ENCODE measurements around the gene LAG3. TPM values are rescaled to one million over a fixed set of nuclear protein-coding genes. Genes with fewer than 3 reads are reported as not detected.
A peak's percentile ranks its signal among the peaks of the same experiment; 100 is the strongest.

The LAG3 gene
- polyA plus RNA-seq, 1 donor (not counting 4 experiments of a cell fraction or from before 2014, with no cell fraction given), result 0.09 TPM

DNA sequence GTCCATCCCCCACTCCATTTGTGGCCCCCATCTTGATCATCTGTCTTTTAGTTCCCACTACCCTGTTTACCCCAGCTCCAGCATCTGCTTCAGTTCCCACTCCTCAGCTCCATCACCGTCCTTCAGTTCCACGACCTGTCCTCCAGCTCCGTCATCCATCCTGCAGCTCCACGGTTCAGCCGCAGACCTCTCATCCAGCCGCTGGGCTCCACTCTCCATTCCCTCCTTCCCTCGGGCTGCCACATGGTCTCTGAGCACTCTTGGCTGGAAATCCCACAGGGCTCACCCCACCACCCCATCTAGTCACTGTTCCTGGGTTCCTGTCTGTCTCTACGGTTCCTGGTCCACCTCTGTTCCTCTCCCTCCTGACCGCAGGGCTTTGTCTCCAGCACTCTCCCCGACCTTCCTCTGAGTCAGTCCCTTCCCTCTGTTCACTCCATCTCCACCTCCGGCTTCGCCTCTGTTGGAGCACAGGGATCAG lies 52.6 kb downstream of the LAG3 start:
- H3K9me3 ChIP-seq (ENCODE audit: control insufficient read depth, low read depth, low read length), result no peaks in the 10 kb centered on the region
- DNase-seq (ENCODE audit: low read depth, low spot score), result no peak
- H3K4me3 ChIP-seq (ENCODE audit: control insufficient read depth in 2 of 3, extremely low read depth in 1 of 3, insufficient read depth in 2 of 3, low read depth in 1 of 3, low read length in 3 of 3), result peak overlapping the region in 1 of 3 experiments; percentile 37
- no peaks in the 10 kb centered on the region for H3K36me3 ChIP-seq (ENCODE audit: control insufficient read depth in 2 of 2, extremely low read depth in 1 of 2, insufficient read depth in 2 of 2, low read length in 2 of 2)
- FAIRE-seq, result peak; percentile 5
- H3K9ac ChIP-seq (ENCODE audit: control insufficient read depth, extremely low read depth, insufficient read depth, low read length), result no peak overlapping the region
- H3K4me1 ChIP-seq (ENCODE audit: control insufficient read depth, extremely low read depth, insufficient read depth, low read length), result peaks cover 12% of the 10 kb centered on the region
- peaks cover 74% of the 10 kb centered on the region for H3K27me3 ChIP-seq (ENCODE audit: control insufficient read depth, extremely low read depth, insufficient read depth, low read length)
- H3K4me2 ChIP-seq (ENCODE audit: control insufficient read depth, extremely low read depth, insufficient read depth, low read depth, low read length), result peak overlapping the region; percentile 56
- no peak overlapping the region for H2AFZ ChIP-seq (ENCODE audit: control insufficient read depth, low read length)
- no peaks in the 10 kb centered on the region for H3K9me1 ChIP-seq (ENCODE audit: control insufficient read depth, extremely low read depth, insufficient read depth, low read length)
- no peaks in the 10 kb centered on the region for H4K20me1 ChIP-seq (ENCODE audit: control insufficient read depth, extremely low read depth, insufficient read depth, low read length)
- TF ChIP-seq EZH2 (IDR thresholded peaks at IDR 0.05; ENCODE audit: low read length), result peak; percentile 18
- TF ChIP-seq, protein P1, sequence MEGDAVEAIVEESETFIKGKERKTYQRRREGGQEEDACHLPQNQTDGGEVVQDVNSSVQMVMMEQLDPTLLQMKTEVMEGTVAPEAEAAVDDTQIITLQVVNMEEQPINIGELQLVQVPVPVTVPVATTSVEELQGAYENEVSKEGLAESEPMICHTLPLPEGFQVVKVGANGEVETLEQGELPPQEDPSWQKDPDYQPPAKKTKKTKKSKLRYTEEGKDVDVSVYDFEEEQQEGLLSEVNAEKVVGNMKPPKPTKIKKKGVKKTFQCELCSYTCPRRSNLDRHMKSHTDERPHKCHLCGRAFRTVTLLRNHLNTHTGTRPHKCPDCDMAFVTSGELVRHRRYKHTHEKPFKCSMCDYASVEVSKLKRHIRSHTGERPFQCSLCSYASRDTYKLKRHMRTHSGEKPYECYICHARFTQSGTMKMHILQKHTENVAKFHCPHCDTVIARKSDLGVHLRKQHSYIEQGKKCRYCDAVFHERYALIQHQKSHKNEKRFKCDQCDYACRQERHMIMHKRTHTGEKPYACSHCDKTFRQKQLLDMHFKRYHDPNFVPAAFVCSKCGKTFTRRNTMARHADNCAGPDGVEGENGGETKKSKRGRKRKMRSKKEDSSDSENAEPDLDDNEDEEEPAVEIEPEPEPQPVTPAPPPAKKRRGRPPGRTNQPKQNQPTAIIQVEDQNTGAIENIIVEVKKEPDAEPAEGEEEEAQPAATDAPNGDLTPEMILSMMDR (optimal IDR thresholded peaks at IDR 0.05 in 1 of 3, IDR thresholded peaks at IDR 0.05 in 1 of 3, conservative IDR thresholded peaks at IDR 0.05 in 1 of 3; ENCODE audit: extremely low read depth in 1 of 3, insufficient read depth in 2 of 3, low read length in 3 of 3), result no peak
- dilution Hi-C loops (cut with MboI; ENCODE audit: extremely low pct_ligation_motif_present, low sequenced_read_pairs), result no loop called here
- H3K27ac ChIP-seq (ENCODE audit: control insufficient read depth, insufficient read depth, low read length), result no peak overlapping the region
- H3K79me2 ChIP-seq (ENCODE audit: control insufficient read depth, insufficient read depth, low read length), result no peaks in the 10 kb centered on the region

DNA sequence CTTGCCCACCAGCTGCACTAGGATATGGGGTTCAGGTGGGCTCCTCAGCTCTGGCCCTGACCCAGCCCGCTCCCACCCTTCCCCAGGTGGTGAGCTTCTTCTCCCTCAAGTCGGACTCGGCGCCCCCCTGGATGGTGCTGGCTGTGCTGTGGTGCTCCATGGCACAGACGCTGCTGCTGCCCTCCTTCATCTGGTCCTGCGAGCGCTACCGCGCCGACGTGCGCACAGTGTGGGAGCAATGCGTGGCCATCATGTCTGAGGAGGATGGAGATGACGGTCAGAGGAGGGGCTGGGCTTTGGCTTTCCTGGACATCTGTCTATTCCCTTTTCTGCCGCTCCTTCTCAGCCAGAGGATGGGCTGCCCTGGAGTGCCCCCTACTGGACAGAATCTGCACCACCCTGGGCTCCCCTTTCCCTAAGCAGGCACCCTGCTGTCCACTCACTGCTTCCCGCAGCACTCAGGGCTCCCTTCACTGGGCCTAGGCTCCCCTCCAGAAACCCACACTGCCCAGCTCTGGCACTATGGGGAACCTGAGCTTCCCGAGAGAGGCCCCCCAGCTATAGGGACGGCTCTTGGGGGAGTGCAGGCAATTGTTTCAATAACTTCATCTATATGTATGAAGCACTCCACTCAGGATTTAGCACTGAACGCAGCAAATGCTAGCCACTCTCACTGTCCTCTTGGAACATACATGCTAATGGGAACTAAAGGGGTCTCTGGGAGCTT lies 53.2 kb downstream of the LAG3 start:
- Histone ChIP-seq H3K4me2 (ENCODE audit: control insufficient read depth, extremely low read depth, insufficient read depth, low read depth, low read length) (peak overlapping the region; percentile 56), H3K4me3 (ENCODE audit: control insufficient read depth in 2 of 3, extremely low read depth in 1 of 3, insufficient read depth in 2 of 3, low read depth in 1 of 3, low read length in 3 of 3) (peak overlapping the region in 1 of 3 experiments; percentile 37), H3K9ac (ENCODE audit: control insufficient read depth, extremely low read depth, insufficient read depth, low read length) (no peak overlapping the region), H3K27me3 (ENCODE audit: control insufficient read depth, extremely low read depth, insufficient read depth, low read length) (peaks cover 73% of the 10 kb centered on the region), H4K20me1 (ENCODE audit: control insufficient read depth, extremely low read depth, insufficient read depth, low read length) (no peaks in the 10 kb centered on the region), H2AFZ (ENCODE audit: control insufficient read depth, low read length) (peak overlapping the region; percentile 40), H3K36me3 (ENCODE audit: control insufficient read depth in 2 of 2, extremely low read depth in 1 of 2, insufficient read depth in 2 of 2, low read length in 2 of 2) (no peaks in the 10 kb centered on the region), H3K79me2 (ENCODE audit: control insufficient read depth, insufficient read depth, low read length) (no peaks in the 10 kb centered on the region), H3K9me1 (ENCODE audit: control insufficient read depth, extremely low read depth, insufficient read depth, low read length) (no peaks in the 10 kb centered on the region), H3K9me3 (ENCODE audit: control insufficient read depth, low read depth, low read length) (no peaks in the 10 kb centered on the region), H3K4me1 (ENCODE audit: control insufficient read depth, extremely low read depth, insufficient read depth, low read length) (peaks cover 12% of the 10 kb centered on the region), H3K27ac (ENCODE audit: control insufficient read depth, insufficient read depth, low read length) (no peak overlapping the region)
- dilution Hi-C loops (cut with MboI; ENCODE audit: extremely low pct_ligation_motif_present, low sequenced_read_pairs), result no loop called here
- FAIRE-seq (peak; percentile 86), DNase-seq (ENCODE audit: low read depth, low spot score) (peak; percentile 40)
- TF ChIP-seq, protein P1 (optimal IDR thresholded peaks at IDR 0.05 in 1 of 3, IDR thresholded peaks at IDR 0.05 in 1 of 3, conservative IDR thresholded peaks at IDR 0.05 in 1 of 3; ENCODE audit: extremely low read depth in 1 of 3, insufficient read depth in 2 of 3, low read length in 3 of 3), result peak in 2 of 3 experiments; percentile 94 to 96
- TF ChIP-seq EZH2 (IDR thresholded peaks at IDR 0.05; ENCODE audit: low read length), result peak; percentile 32
